Coronary artery (tissue), 2 donors: Measurements from ENCODE around the gene RABGEF1.
"Not testable (repeated sequence)": the region's sequence is repeated elsewhere in the genome, so short reads cannot be mapped to it uniquely, and the experiment has no call there.

Source experiments
- DNase-seq: peaks from one replicate; pipeline ENCODE4 v3.0.0-alpha.2; 2017; ENCODE audit warnings: low spot score
- H3K27ac ChIP-seq, 2 donors: fragments of 200-600 bp; sonication (generic); one replicate each; pipeline ENCODE4 v1.5.1; 2016 to 2019
- H3K4me3 ChIP-seq: fragments of 200-600 bp; sonication (generic); 2 replicates; pipeline ENCODE4 v1.5.1; 2016; ENCODE audit warnings: mild to moderate bottlenecking, moderate library complexity
- CTCF ChIP-seq: fragments of 200-600 bp; sonication (generic); IDR thresholded peaks from one replicate; pipeline ENCODE4 v1.5.1; 2019; ENCODE audit warnings: antibody characterized with exemption

The RABGEF1 gene

DNA sequence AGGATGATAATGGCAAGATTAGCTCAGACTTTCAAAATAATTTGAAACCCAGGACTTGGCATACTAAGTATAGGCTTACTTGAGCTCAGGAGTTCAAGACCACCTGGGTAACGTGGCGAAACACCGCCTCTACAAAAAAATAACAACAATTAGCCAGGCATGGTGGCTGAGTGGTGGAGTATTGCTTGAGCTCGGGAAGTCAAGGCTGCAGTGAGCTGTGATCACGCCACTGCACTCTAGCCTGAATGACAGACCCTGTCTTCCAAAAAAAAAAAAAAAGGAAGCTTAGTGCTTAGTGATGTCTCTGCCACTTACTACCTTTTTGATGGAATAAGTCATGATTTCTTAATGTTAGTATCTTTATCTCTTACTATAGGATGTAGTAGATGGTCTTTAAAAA, 25.5 kb downstream of the RABGEF1 start:
- no peak for DNase-seq
- Histone ChIP-seq H3K4me3 (no peak overlapping the region), H3K27ac (no peak overlapping the region)
- no peak for TF ChIP-seq CTCF

DNA sequence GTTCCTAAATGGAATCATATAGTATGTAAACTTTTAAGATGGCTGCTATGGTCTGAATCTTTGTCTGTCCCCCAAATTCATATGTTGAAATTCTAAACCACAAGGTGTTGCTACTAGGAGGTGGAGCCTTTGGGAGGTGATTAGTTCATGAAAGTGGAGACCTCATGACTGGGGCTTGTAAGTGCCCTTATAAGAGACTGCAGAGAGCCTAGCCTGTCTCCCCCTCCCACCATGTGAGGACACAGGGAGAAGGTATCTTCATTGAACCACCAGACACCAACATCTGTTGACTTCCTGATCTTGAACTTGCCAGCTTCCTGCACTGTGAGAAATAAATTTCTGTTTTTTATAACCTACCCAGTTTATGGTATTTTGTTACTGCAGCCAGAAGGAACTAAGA, 27.0 kb downstream of the RABGEF1 start:
- not testable (repeated sequence) for DNase-seq, H3K27ac ChIP-seq, H3K4me3 ChIP-seq

GRCh38 chr7:66768865-66769832, 28.6 kb downstream of the RABGEF1 start:
- TF ChIP-seq CTCF = no peak
- Histone ChIP-seq H3K4me3 (no peak overlapping the region), H3K27ac (no peak overlapping the region)
- DNase-seq = no peak

GRCh38 chr7:66769833-66770512, 29.4 kb downstream of the RABGEF1 start:
- DNase-seq = no peak
- Histone ChIP-seq H3K27ac (no peak overlapping the region), H3K4me3 (no peak overlapping the region)
- TF ChIP-seq CTCF = no peak

- no peak for TF ChIP-seq CTCF
- Histone ChIP-seq H3K27ac (no peak overlapping the region), H3K4me3 (no peak overlapping the region)
- no peak for DNase-seq
Measured at GRCh38 chr7:66771795-66772194, 31.3 kb downstream of the RABGEF1 start.

GRCh38 chr7:66773744-66774143, 33.2 kb downstream of the RABGEF1 start:
- H3K27ac ChIP-seq, DNase-seq, H3K4me3 ChIP-seq: not testable (repeated sequence)

DNA sequence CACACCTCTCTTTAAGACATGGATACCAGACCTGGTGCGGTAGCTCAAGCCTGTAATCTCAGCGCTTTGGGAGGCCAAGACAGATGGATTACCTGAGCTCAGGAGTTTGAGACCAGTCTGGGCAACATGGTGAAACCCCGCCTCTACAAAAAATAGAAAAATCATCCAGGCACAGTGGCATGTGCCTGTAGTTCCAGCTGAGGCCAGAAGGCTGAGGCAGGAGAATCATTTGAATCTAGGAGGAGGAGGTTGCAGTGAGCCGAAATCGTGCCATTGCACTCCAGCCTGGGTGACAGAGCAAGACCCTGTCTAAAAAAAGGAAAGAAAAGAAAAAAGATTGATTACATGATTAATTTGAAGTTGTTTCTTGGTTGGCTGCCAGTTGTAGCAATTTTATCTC, 35.9 kb downstream of the RABGEF1 start:
- H3K4me3 ChIP-seq, DNase-seq, H3K27ac ChIP-seq: not testable (repeated sequence)

GRCh38 chr7:66776800-66777442, 36.4 kb downstream of the RABGEF1 start:
- DNase-seq = no peak
- no peak overlapping the region for H3K27ac ChIP-seq
- no peak for TF ChIP-seq CTCF
- no peak overlapping the region for H3K4me3 ChIP-seq
